ENCODE results near the gene NTF4.

The NTF4 gene

GRCh38 chr19:49064768-49065611, at the start of gene NTF4:
TSS of gene NTF4 (minus strand) at chr19:49064818. CDS start at chr19:49061997, 2,821 bp downstream.
- H3K4me3 ChIP-seq (replicated peaks; ENCODE audit: low read depth, low read length) = no peak within 1 kb of the TSS
- no peak for TF ChIP-seq CTCF (IDR thresholded peaks at IDR 0.05; ENCODE audit: low read length, missing control alignments)
- DNase-seq (ENCODE audit: low read depth) = peak; percentile 21

- peak within 1 kb of the TSS; percentile 69 for H3K4me3 ChIP-seq (replicated peaks; ENCODE audit: low read depth, low read length)
- DNase-seq (ENCODE audit: low read depth) = peak; percentile 63
- peak; percentile 3 for TF ChIP-seq CTCF (IDR thresholded peaks at IDR 0.05; ENCODE audit: low read length, missing control alignments)
These were observed 49.4 kb upstream of the NTF4 start, which contains the start of gene LIN7B for GRCh38 chr19:49113762-49114629. TSS of gene LIN7B (plus strand) at chr19:49114370. CDS start at chr19:49114405, 35 bp downstream.

GRCh38 chr19:49111218-49111998, 46.8 kb upstream of the NTF4 start:
- H3K4me3 ChIP-seq (replicated peaks; ENCODE audit: low read depth, low read length) = no peak overlapping the region
- DNase-seq (ENCODE audit: low read depth) = no peak
- TF ChIP-seq CTCF (IDR thresholded peaks at IDR 0.05; ENCODE audit: low read length, missing control alignments) = no peak

GRCh38 chr19:49110567-49110966, 45.9 kb upstream of the NTF4 start:
- peak; percentile 58 for DNase-seq (ENCODE audit: low read depth)
- TF ChIP-seq CTCF (IDR thresholded peaks at IDR 0.05; ENCODE audit: low read length, missing control alignments) = no peak

GRCh38 chr19:49109569-49110233, 45.1 kb upstream of the NTF4 start:
- no peak for TF ChIP-seq CTCF (IDR thresholded peaks at IDR 0.05; ENCODE audit: low read length, missing control alignments)
- H3K4me3 ChIP-seq (replicated peaks; ENCODE audit: low read depth, low read length) = no peak overlapping the region
- DNase-seq (ENCODE audit: low read depth) = no peak

More at GRCh38 chr19:49110567-49110966, 45.9 kb upstream of the NTF4 start:
- H3K4me3 ChIP-seq (replicated peaks; ENCODE audit: low read depth, low read length) = no peak overlapping the region

GRCh38 chr19:49109051-49109450, 44.4 kb upstream of the NTF4 start:
- DNase-seq (ENCODE audit: low read depth) = no peak
- H3K4me3 ChIP-seq (replicated peaks; ENCODE audit: low read depth, low read length) = no peak overlapping the region
- TF ChIP-seq CTCF (IDR thresholded peaks at IDR 0.05; ENCODE audit: low read length, missing control alignments) = no peak
